Liver (tissue), 9 donors: ENCODE measurements around the gene TYMS. TPM values are rescaled to one million over a fixed set of nuclear protein-coding genes. Genes with fewer than 3 reads are reported as not detected.

Experiments
- DNase-seq: peaks from one replicate; pipeline ENCODE4 v3.0.0-alpha.2; 2017; ENCODE audit warnings: low spot score
- H3K27ac ChIP-seq, 2 donors: one replicate each; pipeline ENCODE4 v1.7.0; 2013; ENCODE audit warnings: inconsistent platforms in 2 of 2, low read length in 2 of 2, control low read depth in 1 of 2, low read depth in 1 of 2, mild to moderate bottlenecking in 1 of 2
- H3K27me3 ChIP-seq, 4 donors: one replicate each; pipeline versions ENCODE4 v1.6.1 to v1.7.0; 2013; ENCODE audit warnings: low read length in 3 of 4, inconsistent platforms in 1 of 4, mild to moderate bottlenecking in 1 of 4, moderate library complexity in 1 of 4; ENCODE audit not compliant: control insufficient read depth in 4 of 4, insufficient read depth in 4 of 4
- H3K36me3 ChIP-seq, 4 donors: one replicate each; pipeline versions ENCODE4 v1.6.1 to v1.7.0; 2013; ENCODE audit warnings: low read length in 3 of 4, mild to moderate bottlenecking in 3 of 4, low read depth in 1 of 4, moderate library complexity in 1 of 4; ENCODE audit not compliant: control insufficient read depth in 4 of 4, insufficient read depth in 3 of 4
- H3K4me1 ChIP-seq, 4 donors: one replicate each; pipeline versions ENCODE4 v1.6.1 to v1.7.0; 2013; ENCODE audit warnings: low read length in 3 of 4, mild to moderate bottlenecking in 3 of 4, moderate library complexity in 1 of 4; ENCODE audit not compliant: control insufficient read depth in 4 of 4, insufficient read depth in 4 of 4
- H3K4me3 ChIP-seq, 3 donors: one replicate each; pipeline versions ENCODE4 v1.6.1 to v1.7.0; 2013; ENCODE audit warnings: low read length in 3 of 3, control low read depth in 1 of 3, low read depth in 1 of 3, mild to moderate bottlenecking in 1 of 3
- H3K9ac ChIP-seq, 2 donors: one replicate each; pipeline ENCODE4 v1.7.0; 2013; ENCODE audit warnings: low read length in 2 of 2, mild to moderate bottlenecking in 2 of 2, moderate library complexity in 2 of 2, control low read depth in 1 of 2, low read depth in 1 of 2
- H3K9me3 ChIP-seq, 4 donors: one replicate each; pipeline versions ENCODE4 v1.6.1 to v1.7.0; 2013; ENCODE audit warnings: low read length in 3 of 4; ENCODE audit not compliant: control insufficient read depth in 4 of 4
- EGR1 ChIP-seq, 2 donors: IDR thresholded peaks; 2 replicates each; pipeline ENCODE4 v1.6.1; 2016 to 2018; ENCODE audit warnings: antibody characterized with exemption in 2 of 2, low read depth in 2 of 2
- FOXA1 ChIP-seq: IDR thresholded peaks from 2 replicates; pipeline ENCODE4 v1.6.1; 2016; ENCODE audit warnings: antibody characterized with exemption
- FOXA2 ChIP-seq: IDR thresholded peaks from 2 replicates; pipeline ENCODE4 v1.6.1; 2016; ENCODE audit warnings: antibody characterized with exemption
- GABPA ChIP-seq, 2 donors: IDR thresholded peaks in 1 of 2; conservative IDR thresholded peaks in 1 of 2; 2 replicates each; pipeline ENCODE4 v1.6.1; 2016; ENCODE audit warnings: antibody characterized with exemption in 2 of 2, mild to moderate bottlenecking in 1 of 2, moderate library complexity in 1 of 2
- HNF4A ChIP-seq, 2 donors: conservative IDR thresholded peaks; 2 replicates each; pipeline ENCODE4 v1.6.1; 2016; ENCODE audit warnings: antibody characterized with exemption in 2 of 2, mild to moderate bottlenecking in 2 of 2
- HNF4G ChIP-seq: IDR thresholded peaks from 2 replicates; pipeline ENCODE4 v1.6.1; 2016; ENCODE audit warnings: antibody characterized with exemption
- JUND ChIP-seq, 2 donors: IDR thresholded peaks; 2 replicates each; pipeline ENCODE4 v1.6.1; 2016; ENCODE audit warnings: antibody characterized with exemption in 2 of 2
- NR2F2 ChIP-seq: IDR thresholded peaks from 2 replicates; pipeline ENCODE4 v1.6.1; 2016; ENCODE audit warnings: antibody characterized with exemption
- RAD21 ChIP-seq, 2 donors: IDR thresholded peaks; 2 replicates each; pipeline ENCODE4 v1.6.1; 2016; ENCODE audit warnings: antibody characterized with exemption in 2 of 2, mild to moderate bottlenecking in 2 of 2
- RXRA ChIP-seq, 2 donors: IDR thresholded peaks; 2 replicates each; pipeline ENCODE4 v1.6.1; 2017 to 2018; ENCODE audit warnings: antibody characterized with exemption in 2 of 2, mild to moderate bottlenecking in 1 of 2
- SP1 ChIP-seq: IDR thresholded peaks from 2 replicates; pipeline ENCODE4 v1.6.1; 2018; ENCODE audit warnings: antibody characterized with exemption, mild to moderate bottlenecking
- TAF1 ChIP-seq: conservative IDR thresholded peaks from 2 replicates; pipeline ENCODE4 v1.6.1; 2016; ENCODE audit warnings: antibody characterized with exemption, mild to moderate bottlenecking
- YY1 ChIP-seq: IDR thresholded peaks from 2 replicates; pipeline ENCODE4 v1.6.1; 2016; ENCODE audit warnings: antibody characterized with exemption, mild to moderate bottlenecking
- WGBS: extraction: QIAGEN DNeasy Blood & Tissue Kit; methylation state at CpG from one replicate; pipeline ENCODE4 v1.1.7; 2013; 5-methylcytosine and 5-hydroxymethylcytosine counted together
- polyA plus RNA-seq, 2 donors: library from polyadenylated mRNA; stranded (reverse) in 1 of 2; unstranded in 1 of 2; fragments of 200-250 nt in 1 of 2; fragments of >200 nt in 1 of 2; fragmentation: Nextera tagmentation in 1 of 2; extraction: Ambion mirVana in 1 of 2; gene quantifications; one replicate each; pipeline versions ENCODE4 v1.2.1 to v1.2.3, GENCODE V29; 2013 to 2015
- total RNA-seq, 2 donors: library from RNA; depleted of rRNA; stranded (reverse); fragments of >200 nt; gene quantifications; one replicate each; pipeline ENCODE4 v1.2.3, GENCODE V29; 2014
- TF ChIP-seq, protein P1 (sequence below): IDR thresholded peaks from 2 replicates; pipeline ENCODE4 v1.6.1; 2016; ENCODE audit warnings: antibody characterized with exemption
- TF ChIP-seq, protein P2 (sequence below): fragments of 150-350 bp; IDR thresholded peaks from 2 replicates; pipeline ENCODE4 v1.5.1; 2017; ENCODE audit warnings: improper control_type of control experiment, low read depth, low read length; ENCODE audit not compliant: missing input control
- TF ChIP-seq, protein P3 (sequence below): IDR thresholded peaks from 2 replicates; pipeline ENCODE4 v1.6.1; 2016; ENCODE audit warnings: antibody characterized with exemption
- TF ChIP-seq, protein P4 (sequence below): IDR thresholded peaks from 2 replicates; pipeline ENCODE4 v1.6.1; 2016; ENCODE audit warnings: antibody characterized with exemption
- TF ChIP-seq, protein P5 (sequence below): IDR thresholded peaks from 2 replicates; pipeline ENCODE4 v1.6.1; 2016; ENCODE audit warnings: antibody characterized with exemption, mild to moderate bottlenecking
- donor health status: healthy.
- donor health status: healthy.
- donor health status: healthy.
- donor health status: healthy.
- donor health status: healthy.

The TYMS gene
- total and polyA plus RNA-seq, 4 donors = 0.25 to 77.4 (median 5.3) TPM

DNA sequence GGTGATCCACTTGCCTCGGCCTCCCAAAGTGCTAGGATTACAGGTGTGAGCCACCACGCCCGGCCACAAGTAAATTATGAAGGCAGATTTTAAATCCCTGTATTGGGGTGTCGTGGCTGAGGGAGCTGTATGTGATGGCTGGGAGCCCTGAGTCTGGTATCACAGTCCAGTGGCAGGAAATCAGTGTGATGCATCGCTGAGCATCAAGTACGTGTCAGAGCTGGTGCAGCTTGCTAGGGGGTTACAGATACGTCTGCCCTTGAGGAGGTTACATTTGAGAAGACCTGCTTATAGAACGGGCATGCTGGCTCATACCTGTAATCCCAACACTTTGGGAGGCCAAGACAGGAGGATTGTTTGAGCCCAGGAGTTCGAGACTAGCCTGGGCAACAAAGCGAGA lies 50.6 kb downstream of the TYMS start:
- H3K4me1 ChIP-seq = peaks cover 0 to 13% (median 4%) of the 10 kb centered on the region in 4 donors
- no peak overlapping the region for H3K4me3 ChIP-seq
- H3K27me3 ChIP-seq = no peaks in the 10 kb centered on the region
- no peak for DNase-seq
- 92% methylated on average over 10 of the region's 10 CpGs for WGBS
- TF ChIP-seq, protein P1, sequence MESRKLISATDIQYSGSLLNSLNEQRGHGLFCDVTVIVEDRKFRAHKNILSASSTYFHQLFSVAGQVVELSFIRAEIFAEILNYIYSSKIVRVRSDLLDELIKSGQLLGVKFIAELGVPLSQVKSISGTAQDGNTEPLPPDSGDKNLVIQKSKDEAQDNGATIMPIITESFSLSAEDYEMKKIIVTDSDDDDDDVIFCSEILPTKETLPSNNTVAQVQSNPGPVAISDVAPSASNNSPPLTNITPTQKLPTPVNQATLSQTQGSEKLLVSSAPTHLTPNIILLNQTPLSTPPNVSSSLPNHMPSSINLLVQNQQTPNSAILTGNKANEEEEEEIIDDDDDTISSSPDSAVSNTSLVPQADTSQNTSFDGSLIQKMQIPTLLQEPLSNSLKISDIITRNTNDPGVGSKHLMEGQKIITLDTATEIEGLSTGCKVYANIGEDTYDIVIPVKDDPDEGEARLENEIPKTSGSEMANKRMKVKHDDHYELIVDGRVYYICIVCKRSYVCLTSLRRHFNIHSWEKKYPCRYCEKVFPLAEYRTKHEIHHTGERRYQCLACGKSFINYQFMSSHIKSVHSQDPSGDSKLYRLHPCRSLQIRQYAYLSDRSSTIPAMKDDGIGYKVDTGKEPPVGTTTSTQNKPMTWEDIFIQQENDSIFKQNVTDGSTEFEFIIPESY = no peak
- TF ChIP-seq JUND (IDR thresholded peaks at IDR 0.05) (no peak), YY1 (no peak), GABPA (IDR thresholded peaks at IDR 0.05 in 1 of 2, conservative IDR thresholded peaks at IDR 0.05 in 1 of 2) (no peak), HNF4A (conservative IDR thresholded peaks at IDR 0.05) (no peak), SP1 (no peak), FOXA1 (no peak), FOXA2 (no peak), NR2F2 (no peak), RAD21 (IDR thresholded peaks at IDR 0.05) (no peak), TAF1 (no peak), EGR1 (IDR thresholded peaks at IDR 0.05; ENCODE audit: low read depth in 2 of 2) (no peak)
- TF ChIP-seq, protein P2, sequence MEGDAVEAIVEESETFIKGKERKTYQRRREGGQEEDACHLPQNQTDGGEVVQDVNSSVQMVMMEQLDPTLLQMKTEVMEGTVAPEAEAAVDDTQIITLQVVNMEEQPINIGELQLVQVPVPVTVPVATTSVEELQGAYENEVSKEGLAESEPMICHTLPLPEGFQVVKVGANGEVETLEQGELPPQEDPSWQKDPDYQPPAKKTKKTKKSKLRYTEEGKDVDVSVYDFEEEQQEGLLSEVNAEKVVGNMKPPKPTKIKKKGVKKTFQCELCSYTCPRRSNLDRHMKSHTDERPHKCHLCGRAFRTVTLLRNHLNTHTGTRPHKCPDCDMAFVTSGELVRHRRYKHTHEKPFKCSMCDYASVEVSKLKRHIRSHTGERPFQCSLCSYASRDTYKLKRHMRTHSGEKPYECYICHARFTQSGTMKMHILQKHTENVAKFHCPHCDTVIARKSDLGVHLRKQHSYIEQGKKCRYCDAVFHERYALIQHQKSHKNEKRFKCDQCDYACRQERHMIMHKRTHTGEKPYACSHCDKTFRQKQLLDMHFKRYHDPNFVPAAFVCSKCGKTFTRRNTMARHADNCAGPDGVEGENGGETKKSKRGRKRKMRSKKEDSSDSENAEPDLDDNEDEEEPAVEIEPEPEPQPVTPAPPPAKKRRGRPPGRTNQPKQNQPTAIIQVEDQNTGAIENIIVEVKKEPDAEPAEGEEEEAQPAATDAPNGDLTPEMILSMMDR = no peak
- TF ChIP-seq, protein P3, sequence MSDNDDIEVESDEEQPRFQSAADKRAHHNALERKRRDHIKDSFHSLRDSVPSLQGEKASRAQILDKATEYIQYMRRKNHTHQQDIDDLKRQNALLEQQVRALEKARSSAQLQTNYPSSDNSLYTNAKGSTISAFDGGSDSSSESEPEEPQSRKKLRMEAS = no peak
- TF ChIP-seq, protein P4, sequence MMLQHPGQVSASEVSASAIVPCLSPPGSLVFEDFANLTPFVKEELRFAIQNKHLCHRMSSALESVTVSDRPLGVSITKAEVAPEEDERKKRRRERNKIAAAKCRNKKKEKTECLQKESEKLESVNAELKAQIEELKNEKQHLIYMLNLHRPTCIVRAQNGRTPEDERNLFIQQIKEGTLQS = no peak
- H3K9ac ChIP-seq = no peak overlapping the region
- H3K36me3 ChIP-seq = peaks cover 9 to 11% (median 10%) of the 10 kb centered on the region in 4 donors
- H3K9me3 ChIP-seq = no peaks in the 10 kb centered on the region
- no peak overlapping the region for H3K27ac ChIP-seq

DNA sequence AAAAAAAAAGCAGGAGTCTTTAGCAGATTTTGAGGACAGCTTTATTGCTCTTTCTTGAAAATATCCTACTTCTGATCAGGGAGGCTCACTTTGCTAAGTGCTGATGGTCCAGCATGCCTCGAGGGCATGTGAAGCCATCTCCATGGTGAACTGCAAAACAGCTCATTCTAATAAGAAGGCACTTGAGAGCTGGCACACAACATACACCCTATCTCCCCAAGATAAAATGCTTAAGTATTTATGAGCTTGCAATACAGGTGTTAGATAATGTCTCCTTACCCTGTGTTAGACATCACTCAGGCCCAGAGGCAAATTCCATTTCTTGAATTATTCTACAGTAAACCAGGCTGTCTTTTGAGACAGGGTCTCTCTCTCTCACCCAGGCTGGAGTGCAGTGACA lies 52.3 kb downstream of the TYMS start:
- peaks cover 7 to 9% (median 9%) of the 10 kb centered on the region in 4 donors for H3K36me3 ChIP-seq
- WGBS = 94% methylated on average over 1 of the region's 1 CpG
- no peaks in the 10 kb centered on the region for H3K9me3 ChIP-seq
- H3K27ac ChIP-seq = no peak overlapping the region
- H3K4me3 ChIP-seq = no peak overlapping the region
- no peak for DNase-seq
- H3K4me1 ChIP-seq = peaks cover 0 to 13% (median 4%) of the 10 kb centered on the region in 4 donors
- no peak overlapping the region for H3K9ac ChIP-seq
- H3K27me3 ChIP-seq = no peaks in the 10 kb centered on the region
- TF ChIP-seq HNF4G (no peak), FOXA1 (no peak), TAF1 (no peak), RAD21 (IDR thresholded peaks at IDR 0.05) (no peak), NR2F2 (no peak), GABPA (IDR thresholded peaks at IDR 0.05 in 1 of 2, conservative IDR thresholded peaks at IDR 0.05 in 1 of 2) (no peak), SP1 (no peak), EGR1 (IDR thresholded peaks at IDR 0.05; ENCODE audit: low read depth in 2 of 2) (no peak), RXRA (IDR thresholded peaks at IDR 0.05) (no peak), HNF4A (conservative IDR thresholded peaks at IDR 0.05) (no peak), YY1 (no peak), JUND (IDR thresholded peaks at IDR 0.05) (no peak)
- TF ChIP-seq, protein P3 = no peak
- TF ChIP-seq, protein P4 = no peak
- TF ChIP-seq, protein P5, sequence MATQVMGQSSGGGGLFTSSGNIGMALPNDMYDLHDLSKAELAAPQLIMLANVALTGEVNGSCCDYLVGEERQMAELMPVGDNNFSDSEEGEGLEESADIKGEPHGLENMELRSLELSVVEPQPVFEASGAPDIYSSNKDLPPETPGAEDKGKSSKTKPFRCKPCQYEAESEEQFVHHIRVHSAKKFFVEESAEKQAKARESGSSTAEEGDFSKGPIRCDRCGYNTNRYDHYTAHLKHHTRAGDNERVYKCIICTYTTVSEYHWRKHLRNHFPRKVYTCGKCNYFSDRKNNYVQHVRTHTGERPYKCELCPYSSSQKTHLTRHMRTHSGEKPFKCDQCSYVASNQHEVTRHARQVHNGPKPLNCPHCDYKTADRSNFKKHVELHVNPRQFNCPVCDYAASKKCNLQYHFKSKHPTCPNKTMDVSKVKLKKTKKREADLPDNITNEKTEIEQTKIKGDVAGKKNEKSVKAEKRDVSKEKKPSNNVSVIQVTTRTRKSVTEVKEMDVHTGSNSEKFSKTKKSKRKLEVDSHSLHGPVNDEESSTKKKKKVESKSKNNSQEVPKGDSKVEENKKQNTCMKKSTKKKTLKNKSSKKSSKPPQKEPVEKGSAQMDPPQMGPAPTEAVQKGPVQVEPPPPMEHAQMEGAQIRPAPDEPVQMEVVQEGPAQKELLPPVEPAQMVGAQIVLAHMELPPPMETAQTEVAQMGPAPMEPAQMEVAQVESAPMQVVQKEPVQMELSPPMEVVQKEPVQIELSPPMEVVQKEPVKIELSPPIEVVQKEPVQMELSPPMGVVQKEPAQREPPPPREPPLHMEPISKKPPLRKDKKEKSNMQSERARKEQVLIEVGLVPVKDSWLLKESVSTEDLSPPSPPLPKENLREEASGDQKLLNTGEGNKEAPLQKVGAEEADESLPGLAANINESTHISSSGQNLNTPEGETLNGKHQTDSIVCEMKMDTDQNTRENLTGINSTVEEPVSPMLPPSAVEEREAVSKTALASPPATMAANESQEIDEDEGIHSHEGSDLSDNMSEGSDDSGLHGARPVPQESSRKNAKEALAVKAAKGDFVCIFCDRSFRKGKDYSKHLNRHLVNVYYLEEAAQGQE = no peak
- TF ChIP-seq, protein P2 = no peak
- TF ChIP-seq, protein P1 = no peak
